Upper lobe of left lung (tissue), 4 donors: ENCODE results near the gene RETN.

Experiments
- CTCF ChIP-seq, 6 experiments: fragments of 450-650 bp in 4 of 6; fragments of 200-600 bp in 2 of 6; sonication (generic) in 2 of 6; IDR thresholded peaks; one replicate each; pipeline ENCODE4 v1.5.1; 2016 to 2019; ENCODE audit warnings: antibody characterized with exemption in 6 of 6
- EP300 ChIP-seq, 4 donors: sonication (generic); formaldehyde crosslinking; IDR thresholded peaks; one replicate each; pipeline ENCODE4 v1.5.1; 2017; ENCODE audit warnings: antibody characterized with exemption in 4 of 4, control low read depth in 2 of 4
- POLR2AphosphoS5 ChIP-seq, 2 donors: sonication (generic); formaldehyde crosslinking; IDR thresholded peaks; one replicate each; pipeline ENCODE4 v1.5.1; 2017; ENCODE audit warnings: antibody characterized with exemption in 2 of 2

GRCh38 chr19:7670150-7670783 is 1.4 kb downstream of the RETN start:
- TF ChIP-seq EP300 (IDR thresholded peaks at IDR 0.05) (no peak), CTCF (IDR thresholded peaks at IDR 0.05) (no peak), POLR2AphosphoS5 (IDR thresholded peaks at IDR 0.05) (no peak)
